GM18519 (cell line): ENCODE measurements around the gene OR4D11.
"Not testable (repeated sequence)": the region's sequence is repeated elsewhere in the genome, so short reads cannot be mapped to it uniquely, and the experiment has no call there.

Experiments used
- ATAC-seq: cut with Tn5 transposase; IDR thresholded peaks from one replicate; pipeline ENCODE4 v1.9.1; 2021; ENCODE audit warnings: mild to moderate bottlenecking, moderate library complexity; ENCODE audit not compliant: unreplicated experiment, low FRiP score

Gene OR4D11

DNA sequence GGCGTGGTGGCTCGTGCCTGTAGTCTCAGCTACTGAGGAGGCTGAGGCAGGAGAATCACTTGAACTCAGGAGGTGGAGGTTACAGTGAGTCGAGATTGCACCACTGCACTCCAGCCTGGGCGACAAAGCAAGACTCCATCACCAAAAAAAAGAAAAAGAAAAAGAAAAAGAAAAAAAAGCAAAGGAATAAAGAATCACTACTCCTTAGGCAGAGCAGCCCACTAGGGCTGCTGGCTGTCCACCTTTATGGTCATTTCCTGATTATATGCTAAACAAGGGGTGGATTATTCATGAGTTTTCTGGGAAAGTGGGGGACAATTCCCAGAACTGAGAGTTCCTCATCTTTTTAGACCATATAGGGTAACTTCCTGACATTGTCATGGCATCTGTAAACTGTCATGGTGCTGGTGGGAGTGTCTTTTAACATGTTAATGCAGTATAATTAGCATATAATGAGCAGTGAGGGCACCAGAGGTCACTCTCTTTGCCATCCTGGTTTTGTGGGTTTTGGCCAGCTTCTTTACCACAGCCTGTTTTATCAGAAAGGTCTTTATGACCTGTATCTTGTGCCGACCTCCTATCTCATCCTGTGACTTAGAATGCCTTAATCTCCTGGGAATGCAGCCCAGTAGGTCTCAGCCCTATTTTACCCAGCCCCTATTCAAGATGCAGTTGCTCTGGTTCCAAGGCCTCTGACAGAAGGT is 44.4 kb downstream of the OR4D11 start:
- ATAC-seq, result not testable (repeated sequence)

DNA sequence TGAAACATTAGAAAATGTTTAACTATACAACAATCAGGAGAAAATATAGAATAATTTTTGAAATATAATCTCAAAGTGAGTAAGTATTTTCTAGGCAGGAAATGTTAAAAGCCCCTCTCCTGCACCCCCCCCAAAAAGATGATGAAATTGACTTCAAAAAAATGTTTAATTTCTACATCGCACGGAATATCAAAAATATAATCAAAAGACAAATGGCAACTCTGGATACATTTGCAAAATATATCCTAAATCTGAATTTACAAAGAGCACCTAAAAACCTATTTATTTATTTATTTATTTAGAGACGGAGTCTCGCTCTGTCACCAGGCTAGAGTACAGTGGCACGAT is 44.9 kb downstream of the OR4D11 start:
- ATAC-seq, result no peak

DNA sequence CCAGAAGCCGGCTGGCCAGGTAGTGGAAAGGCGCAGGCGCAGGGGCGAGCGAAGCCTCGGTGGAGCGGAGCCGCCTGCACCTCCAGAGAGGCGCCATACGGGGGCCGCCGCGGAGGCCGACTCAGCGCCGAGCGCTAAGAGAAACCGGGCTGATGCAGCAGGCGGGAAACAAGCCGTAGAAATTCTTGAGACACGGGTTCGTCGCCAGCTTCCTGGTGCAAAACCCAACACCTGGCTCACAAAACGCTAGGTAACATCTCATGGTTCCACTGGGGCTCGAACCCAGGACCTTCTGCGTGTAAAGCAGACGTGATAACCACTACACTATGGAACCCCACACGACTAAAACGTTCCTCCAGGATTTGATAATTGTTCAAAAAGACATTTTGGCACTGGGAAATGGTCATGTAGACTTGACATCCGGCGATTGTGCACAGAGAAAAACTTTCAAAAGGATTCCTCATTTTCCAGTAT is 47.0 kb downstream of the OR4D11 start:
- ATAC-seq, result peak; percentile 80

GRCh38 chr11:59550842-59551658 is 47.7 kb downstream of the OR4D11 start:
- peak; percentile 30 for ATAC-seq

- ATAC-seq, result no peak
Measured at GRCh38 chr11:59551659-59552521, 48.5 kb downstream of the OR4D11 start.

GRCh38 chr11:59552844-59553243 is 49.5 kb downstream of the OR4D11 start:
- no peak for ATAC-seq

DNA sequence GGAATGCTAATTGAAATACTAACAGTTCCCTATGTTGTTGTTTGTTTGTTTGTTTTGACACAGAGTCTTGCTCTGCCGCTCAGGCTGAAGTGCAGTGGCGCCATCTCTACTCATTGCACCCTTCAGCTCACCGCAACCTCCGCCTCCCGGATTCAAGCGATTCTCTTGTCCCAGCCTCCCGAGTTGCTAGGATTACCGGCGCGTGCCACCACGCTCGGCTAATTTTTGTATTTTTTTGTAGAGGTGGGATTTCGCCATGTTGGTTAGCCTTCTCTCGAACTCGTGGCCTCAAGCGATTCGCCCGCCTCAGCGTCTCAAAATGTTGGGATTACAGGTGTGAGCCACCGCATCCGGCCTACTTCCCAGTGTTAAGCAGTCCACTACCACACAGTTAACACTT is 49.9 kb downstream of the OR4D11 start:
- ATAC-seq, result no peak
